ENCODE results near the gene TDRD10. TPM values are rescaled to one million over a fixed set of nuclear protein-coding genes. Genes with fewer than 3 reads are reported as not detected.

Gene TDRD10
- total and polyA plus RNA-seq, 7 donors: 0.50 to 2.3 (median 0.84) TPM

- TF ChIP-seq CTCF (IDR thresholded peaks at IDR 0.05): no peak
- ATAC-seq (peak; percentile 69 to 86 (median 79)), DNase-seq (no peak)
- peaks cover 41% of the 10 kb centered on the region for H3K4me1 ChIP-seq
- intact Hi-C loops (cut with DNase I): loop anchor here in 1 of 2 donors (10.0 kb wide), 1 partner anchor 501 kb away; the partner anchor contains the start of gene ADAM15
- WGBS, 3 donors: 31 to 47% (median 31%) methylated on average over 12 of the region's 12 CpGs
- peak overlapping the region; percentile 64 for H3K27ac ChIP-seq
- no peak overlapping the region for H3K4me3 ChIP-seq
- no peaks in the 10 kb centered on the region for H3K27me3 ChIP-seq (ENCODE audit: insufficient read depth in 3 of 3, low read length in 2 of 3)
- no peaks in the 10 kb centered on the region for H3K9me3 ChIP-seq
- H3K36me3 ChIP-seq (ENCODE audit: insufficient read depth in 1 of 2, low read depth in 1 of 2): peaks cover 28 to 75% of the 10 kb centered on the region in 2 donors
Observed at GRCh38 chr1:154553056-154554030, 51.3 kb downstream of the TDRD10 start.

GRCh38 chr1:154556422-154556821 is 54.4 kb downstream of the TDRD10 start:
- peak overlapping the region; percentile 97 for H3K27ac ChIP-seq
- TF ChIP-seq CTCF (IDR thresholded peaks at IDR 0.05): no peak
- DNase-seq: no peak

GRCh38 chr1:154557248-154557938 is 55.4 kb downstream of the TDRD10 start:
- H3K4me1 ChIP-seq: peaks cover 47% of the 10 kb centered on the region
- H3K4me3 ChIP-seq: peak overlapping the region; percentile 91
- no peaks in the 10 kb centered on the region for H3K9me3 ChIP-seq
- ATAC-seq: no peak
- peaks cover 1 to 36% of the 10 kb centered on the region in 2 donors for H3K36me3 ChIP-seq (ENCODE audit: insufficient read depth in 1 of 2, low read depth in 1 of 2)
- no peak for TF ChIP-seq CTCF (IDR thresholded peaks at IDR 0.05)
- DNase-seq: no peak
- H3K27me3 ChIP-seq (ENCODE audit: insufficient read depth in 3 of 3, low read length in 2 of 3): no peaks in the 10 kb centered on the region
- peak overlapping the region; percentile 97 for H3K27ac ChIP-seq
- 10 to 15% (median 13%) methylated on average over 7 of the region's 7 CpGs for WGBS, 3 donors
- intact Hi-C loops (cut with DNase I): loop anchor here (5.0 to 10.0 kb wide), 4 partner anchors 310 to 497 kb away; partner anchors contain the start of genes ADAM15 (in 1 of the 2) and UBAP2L (in 1 of the 2)

More at GRCh38 chr1:154556422-154556821, 54.4 kb downstream of the TDRD10 start:
- H3K27me3 ChIP-seq (ENCODE audit: insufficient read depth in 3 of 3, low read length in 2 of 3): no peaks in the 10 kb centered on the region
- intact Hi-C loops (cut with DNase I): loop anchor here (5.0 to 10.0 kb wide), 4 partner anchors 311 to 498 kb away; partner anchors contain the start of genes ADAM15 (in 1 of the 2) and UBAP2L (in 1 of the 2)
- H3K4me3 ChIP-seq: peak overlapping the region; percentile 91
- no peak for ATAC-seq
- 5 to 9% (median 7%) methylated on average over 4 of the region's 4 CpGs for WGBS, 3 donors
- H3K36me3 ChIP-seq (ENCODE audit: insufficient read depth in 1 of 2, low read depth in 1 of 2): peaks cover 7 to 46% of the 10 kb centered on the region in 2 donors
- peaks cover 47% of the 10 kb centered on the region for H3K4me1 ChIP-seq
- H3K9me3 ChIP-seq: no peaks in the 10 kb centered on the region

GRCh38 chr1:154557939-154558719 is 56.1 kb downstream of the TDRD10 start, which contains the start of gene UBE2Q1:
TSS of gene UBE2Q1 (minus strand) at chr1:154558662. CDS start at chr1:154558553, 109 bp downstream.
- Histone ChIP-seq H3K9me3 (no peaks in the 10 kb centered on the region), H3K4me1 (peaks cover 42% of the 10 kb centered on the region), H3K4me3 (peak within 1 kb of the TSS; percentile 91), H3K27me3 (ENCODE audit: insufficient read depth in 3 of 3, low read length in 2 of 3) (no peaks in the 10 kb centered on the region), H3K36me3 (ENCODE audit: insufficient read depth in 1 of 2, low read depth in 1 of 2) (peaks cover 0 to 28% of the 10 kb centered on the region in 2 donors), H3K27ac (peak within 1 kb of the TSS; percentile 97)
- intact Hi-C loops (cut with DNase I): loop anchor here (5.0 to 10.0 kb wide), 4 partner anchors 309 to 497 kb away; partner anchors contain the start of genes ADAM15 (in 1 of the 2) and UBAP2L (in 1 of the 2)
- TF ChIP-seq CTCF (IDR thresholded peaks at IDR 0.05): no peak
- 0 to 1% (median 0%) methylated on average over 13 to 60 of the region's 69 CpGs for WGBS, 3 donors
- ATAC-seq: no peak
- DNase-seq: peak; percentile 48 to 83

Measured in psoas muscle (tissue), 8 donors.